NCI-H2081 treated with DMSO at 0.1 percent for 48 hours (cell line): ENCODE measurements around the gene NRXN3.

Experiments
- DNase-seq: peaks from one replicate; lab custom pipeline; 2025; lab: John Stamatoyannopoulos, UW

NRXN3 gene

DNA sequence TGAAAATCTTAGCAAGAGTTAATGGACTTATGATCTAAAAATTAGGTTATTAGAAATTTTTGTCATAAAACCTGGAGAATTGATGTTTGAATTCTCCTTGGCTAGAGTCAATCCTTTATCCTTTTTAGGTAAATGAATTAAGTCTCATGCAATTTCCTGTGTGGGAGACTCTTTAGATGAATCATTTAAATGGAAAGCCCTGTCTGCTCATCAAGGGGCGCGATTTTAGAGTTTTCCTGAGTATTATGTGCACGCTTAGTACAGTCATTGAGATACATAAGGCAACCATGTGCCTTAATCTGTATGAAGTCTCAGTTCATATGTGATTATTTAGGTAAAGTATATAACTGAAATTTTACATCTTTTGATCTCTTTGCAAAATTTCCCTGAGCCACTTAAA is 974.7 kb downstream of the NRXN3 start:
- no peak for DNase-seq

DNA sequence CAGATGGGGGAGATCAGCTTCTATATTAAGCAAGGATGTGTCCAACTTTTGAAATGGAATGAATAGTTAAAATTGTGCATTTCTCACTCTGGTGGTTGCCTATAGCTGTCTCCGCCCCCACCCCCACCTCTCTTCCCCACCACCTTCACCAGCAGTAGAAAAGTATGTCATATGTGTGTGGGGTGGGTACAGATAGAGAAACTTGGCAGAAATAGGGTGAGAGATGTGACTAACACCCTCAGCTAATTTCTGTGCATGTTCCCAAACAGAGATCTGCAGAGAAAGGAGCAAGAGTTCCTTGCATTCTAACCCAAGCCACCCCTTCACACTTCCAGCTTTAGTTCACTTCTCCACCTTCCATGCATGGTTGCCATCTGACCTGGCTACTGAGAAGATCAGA is 980.1 kb downstream of the NRXN3 start:
- no peak for DNase-seq

DNA sequence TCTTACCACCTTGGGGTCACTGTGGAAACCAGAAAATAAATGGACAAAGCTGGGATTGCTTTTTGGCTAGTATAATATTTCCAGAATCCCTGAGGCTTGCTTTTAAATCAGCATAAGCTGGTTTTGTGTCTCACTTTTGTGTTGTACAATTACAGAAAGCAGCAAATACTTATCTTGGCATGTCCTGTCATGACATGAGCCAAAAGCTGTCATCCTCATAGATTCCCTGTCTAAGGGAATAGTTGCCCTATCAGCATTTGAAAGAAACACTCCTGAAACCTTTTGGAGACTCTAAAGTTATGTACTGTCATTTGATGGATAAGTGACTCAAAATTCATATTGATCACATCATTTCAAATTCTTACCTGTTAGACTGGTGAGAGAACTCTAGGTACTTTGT is 987.2 kb downstream of the NRXN3 start:
- DNase-seq, result no peak

DNA sequence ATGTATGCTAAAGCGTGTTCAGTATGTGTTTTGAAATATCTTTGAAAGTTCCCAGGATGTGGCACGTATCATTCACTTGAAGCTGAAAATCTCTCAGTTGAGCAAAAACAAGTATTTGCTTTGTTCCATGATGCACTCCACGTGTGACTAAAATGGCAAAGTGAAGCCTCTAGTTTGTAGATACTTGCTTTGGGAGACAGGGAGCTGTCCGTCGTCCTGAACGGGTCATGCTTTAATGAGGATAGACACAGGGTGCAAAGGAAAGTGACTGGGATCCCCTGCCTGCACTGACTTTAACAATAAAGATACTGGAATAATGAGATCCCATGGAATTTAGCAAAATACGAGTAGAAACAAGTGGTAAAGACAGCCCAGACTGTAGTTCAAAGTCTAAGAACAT is 991.4 kb downstream of the NRXN3 start:
- DNase-seq, result no peak

DNA sequence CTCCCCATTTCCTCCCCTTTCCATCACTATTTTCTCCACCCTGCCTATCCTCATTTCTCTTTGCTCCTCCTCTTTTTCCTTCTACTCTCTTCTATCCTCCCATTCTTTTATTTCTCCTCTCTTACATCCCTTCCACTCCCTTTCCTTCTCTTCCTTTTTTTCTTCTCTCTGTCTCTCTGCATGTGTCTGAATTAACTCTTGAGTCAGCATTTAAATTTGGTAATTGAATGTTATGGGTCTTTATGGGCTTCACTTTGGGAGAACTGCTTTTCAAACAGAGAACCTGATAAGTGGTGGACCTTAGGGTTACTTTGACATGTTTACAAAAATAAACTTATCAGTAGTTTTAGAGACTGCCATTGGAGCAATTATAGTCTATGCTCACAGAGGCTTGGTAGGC is 992.7 kb downstream of the NRXN3 start:
- no peak for DNase-seq

DNA sequence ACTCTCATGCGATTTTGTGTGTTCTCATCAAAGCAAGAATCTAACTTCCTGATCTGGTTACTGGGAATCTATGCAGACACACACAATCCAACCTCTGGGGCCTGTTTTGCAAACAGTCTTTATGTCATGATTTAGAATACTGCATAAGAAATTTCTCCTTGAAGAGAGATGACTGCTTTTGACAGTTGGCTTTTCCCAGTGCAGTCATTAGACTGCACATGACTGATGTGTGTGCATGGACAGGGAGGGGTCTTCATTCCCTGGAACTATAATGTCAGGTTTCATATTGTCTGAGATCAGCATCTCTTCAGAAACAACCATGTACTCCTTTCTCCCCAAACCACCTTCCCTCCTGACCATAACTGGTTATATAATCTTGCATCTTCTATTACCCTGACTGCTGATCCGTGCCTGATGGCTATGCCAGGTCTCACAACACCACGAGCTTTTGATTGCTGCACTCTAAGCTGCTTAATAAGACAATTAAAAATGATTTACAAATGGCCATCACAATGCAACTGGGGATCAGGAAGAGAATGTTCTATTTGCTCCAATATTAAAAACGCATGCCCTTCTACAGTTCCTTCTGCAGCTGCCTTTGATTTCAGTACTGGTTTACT is 995.4 kb downstream of the NRXN3 start:
- no peak for DNase-seq

DNA sequence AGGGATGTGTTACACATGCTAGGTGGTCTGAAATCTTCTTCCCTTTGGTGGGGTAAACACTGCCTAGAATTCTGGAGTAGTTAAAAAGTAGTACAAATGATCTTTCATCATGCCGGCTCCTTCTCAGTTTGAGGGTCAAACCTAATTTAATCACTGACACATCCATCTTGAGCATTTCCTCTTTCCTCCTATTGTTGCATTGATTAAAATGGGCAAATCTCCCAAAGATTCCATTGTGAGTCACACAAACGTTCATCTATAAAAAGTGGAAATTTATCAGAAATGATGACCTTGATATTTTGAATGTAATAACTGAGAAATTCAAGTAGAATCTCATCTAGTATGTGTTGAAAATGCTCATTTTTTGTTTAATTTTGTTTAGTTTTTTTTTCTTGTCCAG is 996.0 kb downstream of the NRXN3 start:
- DNase-seq, result no peak

DNA sequence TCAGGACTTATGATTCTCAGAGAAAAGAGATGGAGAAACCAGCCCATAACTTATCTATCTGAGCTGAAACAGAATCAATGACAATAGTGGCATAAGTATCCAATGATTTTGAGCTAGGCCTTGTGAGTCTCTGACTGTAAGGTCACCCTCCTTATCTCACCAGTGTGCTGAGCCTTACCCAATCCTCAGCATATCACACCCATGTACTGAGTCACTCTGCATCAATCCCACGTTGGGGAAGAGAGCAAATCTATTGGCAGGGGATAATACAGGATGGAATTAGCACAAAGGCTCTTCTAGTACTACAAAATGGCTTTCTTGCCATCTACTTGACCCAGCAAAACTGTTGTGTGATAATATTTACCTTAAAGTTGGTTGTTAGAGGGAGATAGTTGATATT is 997.8 kb downstream of the NRXN3 start:
- no peak for DNase-seq

DNA sequence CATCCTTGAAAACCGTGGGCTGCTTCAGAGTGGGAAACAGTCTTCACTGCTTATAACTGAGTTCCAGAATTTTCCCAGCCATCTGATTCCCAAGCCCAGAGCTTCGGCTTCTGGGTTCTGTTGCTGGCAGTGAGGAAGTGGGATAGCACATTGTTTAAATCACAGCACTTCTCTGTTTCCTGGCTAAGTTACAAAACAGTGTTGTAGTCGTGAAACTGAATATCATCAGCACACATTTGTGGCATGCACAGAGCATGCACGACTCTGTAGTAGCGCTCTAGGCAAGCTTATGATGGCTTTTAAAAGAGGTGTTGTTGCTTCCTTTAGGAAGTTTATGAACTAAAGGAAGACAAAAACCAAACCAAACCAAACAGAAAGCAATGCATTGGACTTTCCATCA is 1005.5 kb downstream of the NRXN3 start:
- DNase-seq, result no peak

DNA sequence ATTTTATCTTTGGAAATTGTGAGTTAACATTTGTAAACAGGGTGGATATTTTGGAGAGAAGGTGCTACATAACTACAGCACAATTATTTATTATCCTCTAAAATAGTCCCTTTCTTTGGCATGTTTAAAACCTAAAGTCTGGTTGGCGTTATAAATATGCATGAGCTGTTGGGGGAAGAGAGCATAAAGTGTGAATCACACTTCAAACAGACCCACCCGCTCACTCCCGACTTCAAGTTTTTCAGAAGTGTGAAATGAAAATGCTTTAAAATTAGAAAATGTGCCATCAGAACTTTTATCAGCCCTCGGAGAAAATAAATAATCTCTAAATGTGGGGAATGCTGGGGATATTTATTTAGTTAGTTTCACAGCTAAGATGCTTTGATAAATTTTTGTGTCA is 1006.9 kb downstream of the NRXN3 start:
- DNase-seq, result no peak

DNA sequence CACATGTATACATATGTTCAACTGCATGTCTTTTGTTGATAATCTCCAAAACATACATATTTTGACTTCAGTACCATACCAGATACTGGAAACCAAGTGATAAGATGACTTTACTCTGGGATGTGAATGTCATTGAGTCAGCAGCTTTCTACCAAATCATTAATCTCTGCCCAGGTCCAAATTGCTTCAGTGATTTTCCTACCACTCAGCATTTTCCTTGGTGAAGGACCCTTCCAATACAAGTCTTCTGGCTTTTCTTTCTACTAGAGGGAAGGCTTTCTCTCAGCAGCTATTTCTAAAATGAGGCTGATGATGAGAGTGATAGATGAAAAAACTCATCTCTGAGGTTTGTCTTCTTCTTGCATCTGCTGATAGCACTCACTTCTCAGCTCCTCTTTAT is 1008.5 kb downstream of the NRXN3 start:
- no peak for DNase-seq

DNA sequence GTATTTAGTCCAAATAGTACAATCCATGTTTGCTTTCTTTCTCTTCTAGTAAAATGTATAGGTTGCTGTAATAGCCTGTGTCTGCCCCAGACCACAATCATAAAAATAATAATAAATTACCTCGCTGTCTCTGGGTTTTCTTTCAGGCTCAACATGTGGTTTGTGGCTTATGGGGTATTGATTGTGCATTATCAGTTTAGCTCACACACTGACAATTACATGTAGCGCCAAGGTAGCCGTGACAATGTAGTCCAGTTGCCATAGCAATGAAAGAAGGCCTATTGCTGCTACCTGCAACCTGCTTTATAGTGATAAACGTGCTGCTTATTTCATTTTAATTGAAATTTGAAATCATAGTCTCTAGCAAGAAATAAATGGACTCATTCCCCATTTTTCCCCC is 1009.8 kb downstream of the NRXN3 start:
- no peak for DNase-seq

DNA sequence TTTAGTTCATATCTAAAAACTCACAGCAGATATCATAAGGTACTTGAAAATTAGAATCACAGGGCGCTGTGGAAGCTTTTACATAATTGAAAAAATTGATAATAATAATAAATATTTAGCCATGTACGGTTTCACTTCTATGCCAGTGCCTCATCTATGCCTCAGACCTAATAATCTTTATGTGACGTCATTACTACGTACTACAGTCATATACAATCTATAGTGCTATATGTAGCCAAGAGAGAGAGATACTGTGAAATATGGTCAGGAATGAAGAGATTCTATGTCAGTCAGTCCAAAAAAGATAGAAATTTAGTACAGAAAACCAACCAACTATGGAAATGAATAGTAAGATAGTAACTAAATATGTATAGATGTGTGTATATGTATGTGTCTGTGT is 1010.5 kb downstream of the NRXN3 start:
- DNase-seq, result no peak

DNA sequence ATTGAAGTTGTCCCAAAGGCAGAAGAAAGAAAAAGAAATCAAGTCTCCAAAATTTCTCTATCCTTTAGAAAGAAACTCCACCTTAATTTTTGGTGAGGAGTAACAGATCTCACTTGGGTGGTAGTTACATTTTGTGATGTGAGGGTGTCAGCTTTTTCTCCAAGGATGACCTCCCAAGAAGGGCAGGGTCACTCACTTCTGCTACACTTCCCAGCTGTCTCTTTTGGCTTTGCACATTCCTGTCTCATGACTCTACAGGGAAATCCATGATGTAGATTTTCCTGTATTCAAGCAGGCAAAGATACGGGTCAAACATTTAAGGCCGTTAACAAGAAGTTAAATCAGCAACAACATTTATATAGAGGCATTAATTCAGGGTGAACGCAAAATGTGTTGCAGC is 1016.4 kb downstream of the NRXN3 start:
- no peak for DNase-seq

DNA sequence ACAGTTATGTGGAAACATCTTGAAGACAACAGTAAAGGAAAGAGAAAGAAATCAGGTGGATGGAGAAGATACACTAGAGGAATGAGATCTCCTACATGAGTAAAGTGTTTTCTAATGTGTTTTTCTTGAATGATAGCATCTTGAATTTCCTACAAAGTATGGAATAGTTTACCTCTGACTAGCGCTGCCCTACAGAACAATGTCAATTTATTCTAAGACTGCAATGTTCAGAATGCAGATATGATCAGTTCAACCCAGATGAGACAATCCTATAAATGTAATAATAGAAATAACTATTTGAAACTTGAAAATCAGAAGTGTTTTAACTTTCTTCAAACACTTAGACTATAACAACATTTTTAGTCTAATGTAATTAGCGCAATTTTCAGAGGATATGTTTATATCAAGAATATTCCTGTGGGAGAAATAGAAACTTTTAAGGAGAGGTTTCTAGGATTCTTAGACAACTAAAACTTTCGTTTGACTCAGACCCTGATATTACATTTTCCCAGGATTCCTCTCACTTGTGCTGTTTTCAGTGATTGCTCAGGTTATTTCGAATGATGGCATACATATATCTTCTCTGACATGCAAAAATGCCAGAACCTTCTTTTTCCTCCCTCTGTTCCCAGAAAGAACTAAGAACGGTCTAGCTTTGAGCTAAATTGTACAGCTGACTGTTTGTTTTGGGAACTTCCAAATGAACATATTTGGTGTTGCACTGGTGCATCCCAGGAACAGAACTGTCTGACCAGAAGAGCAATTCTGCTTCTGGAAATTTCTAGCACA is 1023.7 kb downstream of the NRXN3 start:
- no peak for DNase-seq

DNA sequence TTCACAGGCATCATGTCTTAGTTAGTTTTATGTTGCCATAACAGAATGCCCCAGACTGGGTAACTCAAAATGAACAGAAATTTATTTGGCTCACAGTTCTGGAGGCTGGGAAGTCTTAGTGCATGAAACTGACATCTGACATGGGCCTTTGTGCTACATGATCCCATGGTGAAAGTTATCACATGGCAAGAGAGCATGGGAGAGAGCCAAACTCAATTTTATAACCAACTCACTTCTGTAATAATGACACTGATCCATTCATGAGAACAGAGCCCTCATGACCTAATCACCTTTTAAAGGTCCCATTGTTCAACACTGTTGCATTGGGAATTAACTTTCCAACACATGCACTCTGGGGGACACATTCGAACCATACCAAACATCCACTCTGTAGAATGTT is 1026.0 kb downstream of the NRXN3 start:
- DNase-seq, result no peak

DNA sequence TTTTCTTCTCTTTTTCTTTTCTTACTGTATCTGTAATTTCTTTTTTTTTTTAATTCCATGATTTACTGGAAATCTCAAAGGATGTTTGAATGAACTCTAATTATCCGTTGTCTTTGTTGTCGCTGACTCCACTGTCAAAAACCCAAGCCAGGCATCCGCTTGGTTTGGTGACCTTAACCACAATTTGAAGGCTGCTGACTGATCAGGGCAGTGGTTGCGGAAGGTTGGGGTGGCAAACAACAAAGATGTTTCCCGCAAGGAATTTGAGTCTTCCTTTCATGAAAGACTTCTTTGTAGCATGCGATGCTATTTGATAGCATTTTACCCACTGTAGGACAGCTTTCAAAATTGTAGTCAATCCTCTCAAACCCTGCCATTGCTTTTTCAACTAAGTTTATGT is 1027.3 kb downstream of the NRXN3 start:
- DNase-seq, result no peak

DNA sequence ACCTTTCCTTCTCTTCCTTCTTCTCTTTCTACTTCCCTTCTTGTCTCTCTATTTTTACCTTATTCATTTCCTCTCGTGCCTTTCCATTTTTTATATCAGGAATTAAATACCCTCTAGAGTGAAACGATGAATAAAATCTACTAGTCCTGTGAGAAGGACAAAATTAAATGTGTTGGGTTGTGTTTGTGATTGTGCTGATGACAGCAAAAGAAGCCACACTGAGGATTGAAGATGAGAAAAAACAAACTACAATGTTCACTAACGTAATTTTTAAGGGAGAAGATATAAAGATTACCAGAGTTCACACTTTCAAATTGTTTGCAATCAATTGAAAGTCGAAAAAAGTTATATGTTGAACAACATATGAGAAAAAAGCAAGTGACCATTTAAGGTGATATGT is 1029.0 kb downstream of the NRXN3 start:
- DNase-seq, result no peak

DNA sequence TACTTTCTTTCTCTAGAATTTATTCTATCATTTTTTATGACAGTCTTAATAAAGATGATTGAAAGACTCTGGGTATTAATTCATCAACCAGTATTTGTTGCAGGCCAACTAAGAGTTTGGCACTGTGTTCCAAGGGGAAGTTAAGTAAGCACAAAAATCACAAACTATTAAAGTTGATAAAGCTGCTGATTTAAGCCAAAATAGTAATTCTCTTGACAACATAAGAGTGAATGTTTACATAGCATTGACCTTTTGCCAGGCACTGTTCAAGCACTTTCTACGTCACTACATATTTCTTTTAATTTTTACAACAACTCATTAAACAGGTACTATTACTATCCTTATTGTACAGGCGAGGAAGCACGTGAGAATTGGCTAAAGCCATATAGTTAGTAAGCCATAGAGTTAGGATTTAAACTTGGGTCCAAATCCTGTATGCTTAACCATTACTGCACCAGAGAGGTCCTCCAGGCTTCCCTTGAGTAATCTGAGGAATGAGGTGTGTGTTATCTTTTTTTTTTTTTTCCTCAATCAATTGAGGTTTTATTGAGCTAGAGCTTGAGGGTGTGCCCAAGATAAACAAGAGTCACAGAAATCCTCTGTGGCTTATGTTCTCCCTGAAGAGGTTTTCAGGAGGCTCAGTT is 1031.5 kb downstream of the NRXN3 start:
- no peak for DNase-seq

DNA sequence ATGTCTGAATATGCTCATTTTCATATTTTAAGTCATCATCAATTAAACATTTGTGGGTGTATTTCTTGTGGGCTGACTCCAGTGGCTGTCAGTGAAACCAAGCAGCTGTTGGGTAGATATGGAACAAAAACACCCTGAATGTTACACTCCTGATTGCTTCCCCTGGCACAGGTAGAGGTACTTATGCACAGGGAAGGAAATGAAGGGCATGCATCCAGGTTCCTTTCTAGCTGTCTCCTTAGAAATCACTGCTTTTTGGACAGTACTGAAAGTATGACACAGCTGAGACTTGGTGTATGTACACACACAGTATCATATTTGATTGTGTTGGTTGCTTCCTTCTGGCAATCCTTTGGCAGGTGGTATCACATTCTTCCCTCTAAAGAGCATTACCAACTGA is 1034.4 kb downstream of the NRXN3 start:
- DNase-seq, result no peak

DNA sequence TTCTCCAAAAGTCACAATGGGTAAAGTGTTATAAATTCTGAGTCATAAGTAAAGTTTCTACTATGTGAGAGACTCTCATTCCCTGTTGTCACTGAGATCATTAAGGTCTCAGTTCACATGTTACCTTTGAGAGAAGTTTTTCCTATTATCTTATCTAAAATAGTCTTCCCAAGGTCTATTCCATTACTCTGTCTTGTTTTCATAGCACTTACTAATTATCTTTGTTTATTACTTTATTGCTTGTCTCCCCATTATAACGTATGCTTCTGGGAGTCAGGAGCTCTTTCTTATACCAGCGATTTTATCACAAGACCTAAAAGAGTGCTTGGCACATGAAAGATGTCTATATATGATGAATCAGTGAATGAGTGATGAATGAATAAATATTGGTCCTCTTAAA is 1039.2 kb downstream of the NRXN3 start:
- DNase-seq, result no peak

DNA sequence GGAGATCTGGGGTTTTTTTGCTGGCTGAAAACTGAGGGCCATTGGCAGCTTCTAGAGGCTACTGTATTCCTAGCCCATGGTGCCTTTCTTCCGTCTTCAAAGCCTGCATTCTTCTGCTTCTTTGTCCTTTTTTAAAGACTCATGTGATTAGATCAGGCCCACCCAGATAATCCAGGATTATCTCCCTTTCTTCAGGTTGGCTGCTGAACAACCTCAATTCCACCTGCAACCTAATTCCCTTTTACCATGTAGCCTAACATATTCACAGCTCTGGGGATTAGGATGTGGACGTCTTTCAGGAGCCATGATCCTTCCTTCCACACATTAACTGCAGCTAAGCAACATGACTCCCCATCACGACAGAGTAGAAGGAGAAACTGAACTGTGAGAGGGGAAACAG is 1055.6 kb downstream of the NRXN3 start:
- DNase-seq, result no peak

DNA sequence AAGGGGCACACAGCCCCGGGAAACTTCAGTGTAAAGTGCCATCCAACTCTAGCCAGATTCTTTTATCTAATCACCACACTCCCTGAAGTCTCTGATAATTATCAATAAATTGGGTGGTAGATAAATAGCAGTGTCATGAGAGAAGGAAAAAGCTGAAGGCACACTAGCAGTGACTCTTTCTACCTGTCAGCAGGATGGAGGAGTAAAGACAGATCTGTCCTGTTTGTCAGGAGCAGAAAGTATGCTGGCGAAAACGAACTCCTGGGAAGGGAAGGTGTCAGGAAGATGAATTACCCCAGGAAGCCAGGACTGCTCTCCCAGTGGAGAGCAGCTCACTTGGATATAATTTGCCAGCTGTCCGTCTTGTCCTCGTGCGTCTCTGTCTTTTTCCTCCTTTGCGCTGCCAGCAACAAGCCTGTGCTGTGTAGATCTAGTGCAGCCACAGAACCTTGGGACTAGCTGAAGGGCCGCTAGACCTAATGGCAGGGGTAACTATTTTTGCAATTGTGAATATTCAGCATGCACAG is 1059.3 kb downstream of the NRXN3 start:
- DNase-seq, result no peak
